Dermis blood vessel endothelial cell (primary cell): ENCODE data around the gene CAMK2N1. TPM values are rescaled to one million over a fixed set of nuclear protein-coding genes. Genes with fewer than 3 reads are reported as not detected.
"Not testable (repeated sequence)": the region's sequence is repeated elsewhere in the genome, so short reads cannot be mapped to it uniquely, and the experiment has no call there.

Experiments used
- DNase-seq: peaks from one replicate; pipeline ENCODE4 v3.0.0; 2010
- total RNA-seq: library from RNA; depleted of rRNA; stranded (reverse); fragments of >200 nt; gene quantifications from 2 replicates; pipeline ENCODE4 v1.2.3, GENCODE V29; 2014

Gene CAMK2N1
- 3.7 and 7.8 TPM in 2 replicates for total RNA-seq

- peak; percentile 61 for DNase-seq
These were observed at the start of gene CAMK2N1 for GRCh38 chr1:20485527-20486456. Gene CAMK2N1 (minus strand): TSS chr1:20486210. CDS start chr1:20485379, 831 bp downstream.

DNA sequence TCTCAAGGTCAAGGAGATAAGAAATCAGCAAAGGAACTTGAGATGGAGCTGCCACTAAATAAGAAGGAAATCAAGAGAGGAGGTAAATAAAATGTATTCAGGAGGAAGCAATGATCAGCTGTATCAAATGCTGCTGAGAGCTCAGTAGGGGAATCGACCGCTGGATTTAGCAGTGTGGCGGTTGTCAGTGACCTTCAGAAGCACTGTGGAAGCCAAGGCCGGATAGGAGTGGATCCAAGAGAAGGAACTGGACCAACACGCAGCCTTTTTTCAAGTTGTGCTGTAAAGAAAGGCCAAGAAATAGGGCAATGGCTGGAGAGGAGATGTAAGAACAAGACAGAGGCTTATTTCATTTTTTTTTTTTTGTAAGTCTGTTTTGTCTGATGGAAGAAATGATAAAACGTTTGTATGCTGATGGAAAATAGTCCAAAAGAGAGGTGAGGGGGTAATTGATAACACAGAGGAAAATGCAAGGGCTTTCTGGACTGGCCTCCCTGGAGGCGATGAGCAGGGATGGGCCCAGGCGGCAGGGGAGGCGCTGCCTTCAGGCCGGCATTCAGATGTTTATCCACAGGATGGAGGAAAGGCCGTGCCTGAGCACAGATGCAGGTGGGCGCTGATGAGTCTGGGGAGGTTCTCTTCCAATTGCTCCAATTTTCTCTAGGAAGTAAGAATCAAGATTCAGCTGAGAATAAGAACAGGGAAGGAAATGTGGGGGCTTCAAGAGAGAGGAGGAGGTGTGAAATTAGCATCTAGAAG is 48.8 kb upstream of the CAMK2N1 start:
- no peak for DNase-seq

DNA sequence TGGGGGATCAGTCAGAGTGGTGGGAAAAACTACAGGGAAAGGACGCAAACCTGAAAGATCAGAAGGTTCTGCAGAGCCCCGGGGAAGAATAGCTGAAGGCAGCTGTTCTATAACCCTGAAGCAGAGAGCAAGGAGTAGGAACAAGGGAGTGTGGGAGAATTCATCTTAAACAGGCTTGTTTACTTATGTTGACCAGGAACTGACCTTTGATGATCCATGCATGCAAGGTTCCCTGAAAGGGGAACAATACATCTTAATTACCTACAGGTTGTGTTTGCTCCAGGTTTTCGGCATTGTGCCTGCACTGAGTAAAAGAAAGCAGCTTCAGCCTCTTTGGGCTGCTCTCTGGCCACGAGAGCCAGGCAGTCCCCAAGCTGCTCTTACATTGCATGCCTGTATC is 47.6 kb upstream of the CAMK2N1 start:
- DNase-seq, result no peak

DNA sequence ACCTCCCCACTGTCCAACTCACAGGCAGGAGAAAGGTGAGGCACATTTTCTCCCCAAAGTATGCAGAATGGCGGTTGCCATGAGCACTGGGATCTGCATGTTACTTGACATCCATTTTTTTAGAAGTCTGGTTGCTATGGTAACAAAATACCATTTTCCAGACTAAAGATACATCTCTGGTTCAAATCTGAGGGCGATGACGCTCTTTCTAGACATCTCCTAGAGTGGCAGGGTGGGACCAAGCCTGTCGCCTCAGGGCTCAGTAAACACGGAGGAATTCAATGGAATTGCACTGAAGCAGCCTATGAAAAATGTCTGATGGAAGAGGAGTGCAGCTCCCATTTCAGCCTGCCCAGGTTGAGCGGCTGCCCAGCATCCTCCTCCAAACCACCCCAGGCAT is 44.9 kb upstream of the CAMK2N1 start:
- no peak for DNase-seq

DNA sequence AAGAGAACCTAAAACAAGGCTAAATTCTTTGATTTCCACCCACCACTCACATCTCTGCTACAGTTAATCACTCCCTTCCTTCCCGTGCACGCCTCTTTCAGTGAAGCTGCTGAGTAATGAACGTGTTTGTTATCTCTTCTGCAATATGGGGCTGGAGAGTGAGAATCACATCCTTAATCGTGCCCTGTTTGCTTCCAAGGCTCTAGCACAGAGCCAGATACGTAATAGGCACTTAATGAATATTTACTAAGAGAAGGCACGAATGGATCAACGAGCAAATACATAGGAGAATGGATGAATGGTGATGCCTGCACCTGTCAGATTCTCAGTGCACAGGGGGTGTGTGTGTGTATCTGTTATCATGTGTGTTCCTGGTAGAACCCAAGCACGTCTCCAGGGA is 44.3 kb upstream of the CAMK2N1 start:
- peak; percentile 47 for DNase-seq

GRCh38 chr1:20528221-20528620 is 42.2 kb upstream of the CAMK2N1 start:
- no peak for DNase-seq

- DNase-seq, result no peak
These were observed 40.3 kb upstream of the CAMK2N1 start for GRCh38 chr1:20526267-20526666.

GRCh38 chr1:20521960-20522861 is 36.2 kb upstream of the CAMK2N1 start:
- peak; percentile 87 for DNase-seq

DNA sequence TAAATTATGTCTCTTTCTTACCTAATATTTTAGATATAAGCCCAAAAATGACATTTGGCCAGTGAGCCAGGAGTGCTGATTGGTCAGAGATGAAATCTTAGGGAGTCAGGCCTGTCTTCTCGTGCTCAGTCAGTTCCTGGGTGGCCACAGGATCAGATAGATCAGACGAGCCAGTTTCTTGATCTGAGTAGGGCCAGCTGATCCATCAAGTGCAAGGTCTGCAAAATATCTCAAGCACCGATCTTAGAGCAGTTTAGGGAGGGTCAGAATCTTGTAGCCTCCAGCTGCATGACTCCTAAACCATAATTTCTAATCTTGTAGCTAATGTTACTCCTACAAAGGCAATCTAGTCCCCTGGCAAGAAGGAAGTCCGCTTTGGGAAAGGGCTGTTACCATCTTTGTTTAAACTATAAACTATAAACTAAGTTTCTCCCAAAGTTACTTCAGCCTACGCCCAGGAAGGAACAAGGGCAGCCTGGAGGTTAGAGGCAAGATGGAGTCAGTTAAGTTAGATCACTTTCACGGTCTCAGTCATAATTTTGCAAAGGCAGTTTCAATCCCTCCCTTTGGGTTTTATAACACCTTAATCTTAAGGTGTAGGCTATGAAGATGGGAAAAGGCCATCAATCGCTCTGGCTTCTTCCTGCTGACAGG is 33.7 kb upstream of the CAMK2N1 start:
- DNase-seq, result not testable (repeated sequence)

GRCh38 chr1:20511518-20512428 is 25.8 kb upstream of the CAMK2N1 start:
- no peak for DNase-seq

DNA sequence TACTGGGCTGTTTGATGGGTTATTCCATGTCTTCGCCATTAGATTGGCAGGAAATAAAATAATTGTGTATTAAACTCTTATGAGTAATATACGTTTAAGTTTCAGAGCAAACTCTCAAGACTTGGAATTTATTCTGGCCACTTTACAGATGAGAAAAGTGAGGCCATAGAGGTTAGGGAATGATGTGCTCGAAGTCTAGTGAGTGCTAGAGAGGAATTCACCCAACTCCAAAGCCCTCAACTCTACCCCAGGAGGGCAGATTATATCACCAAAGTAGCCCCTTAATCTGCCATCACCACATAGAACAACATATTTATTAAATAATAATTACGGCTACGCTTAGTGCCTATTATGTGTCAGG is 22.4 kb upstream of the CAMK2N1 start:
- no peak for DNase-seq

DNA sequence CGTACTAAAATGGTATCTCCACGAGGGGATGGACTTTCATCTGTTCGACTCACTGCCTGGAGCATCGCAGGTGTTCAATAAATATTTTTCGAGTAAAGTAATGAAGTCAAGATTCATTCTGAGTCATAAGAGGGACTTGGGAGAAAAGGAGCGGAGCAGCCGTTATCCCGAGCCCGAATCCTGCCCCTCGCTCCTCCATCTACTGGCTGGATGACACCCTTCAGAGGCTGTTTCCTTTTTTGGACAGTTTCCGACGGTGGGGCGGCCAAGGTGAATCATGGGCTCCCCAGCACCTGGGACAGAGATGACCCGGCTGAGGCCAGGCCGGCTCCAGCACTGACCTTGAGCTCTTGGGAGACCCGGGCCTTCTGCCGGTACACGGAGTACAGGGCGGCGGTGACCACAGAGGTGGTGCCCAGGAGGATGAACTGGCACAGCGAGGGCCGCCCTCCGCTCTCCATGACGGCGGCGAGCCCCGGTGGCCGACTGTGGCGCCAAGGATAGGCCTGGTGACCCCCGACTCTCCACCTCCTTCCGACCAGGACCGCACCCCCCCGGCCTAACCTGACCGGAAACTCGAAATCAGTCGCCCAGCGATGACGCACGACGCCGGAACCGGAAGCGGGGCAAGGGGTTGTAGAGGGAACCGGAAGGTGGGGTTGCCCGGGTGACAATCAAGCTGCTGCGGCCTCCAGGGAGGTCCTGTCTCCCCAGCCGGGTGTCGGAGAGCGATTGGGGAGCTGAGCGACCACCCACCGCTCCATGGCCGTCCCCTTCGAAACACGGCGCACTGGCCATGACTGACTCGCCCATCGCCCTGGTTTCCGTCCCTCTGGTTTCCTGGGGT is 21.8 kb upstream of the CAMK2N1 start, which contains the start of gene MUL1:
MUL1 (minus strand) TSS at position 588 of the 847 bp plus-strand sequence; CDS start at position 461, 127 bp downstream.
- DNase-seq, result peak; percentile 95

GRCh38 chr1:20507248-20507563 is 21.2 kb upstream of the CAMK2N1 start:
- no peak for DNase-seq

GRCh38 chr1:20505488-20505887 is 19.5 kb upstream of the CAMK2N1 start:
- no peak for DNase-seq

- DNase-seq, result no peak
These were observed 14.7 kb upstream of the CAMK2N1 start for GRCh38 chr1:20500716-20501115.

GRCh38 chr1:20499718-20500117 is 13.7 kb upstream of the CAMK2N1 start:
- DNase-seq, result no peak

GRCh38 chr1:20499105-20499504 is 13.1 kb upstream of the CAMK2N1 start:
- no peak for DNase-seq

- no peak for DNase-seq
These were observed 12.1 kb upstream of the CAMK2N1 start for GRCh38 chr1:20498116-20498515.

DNA sequence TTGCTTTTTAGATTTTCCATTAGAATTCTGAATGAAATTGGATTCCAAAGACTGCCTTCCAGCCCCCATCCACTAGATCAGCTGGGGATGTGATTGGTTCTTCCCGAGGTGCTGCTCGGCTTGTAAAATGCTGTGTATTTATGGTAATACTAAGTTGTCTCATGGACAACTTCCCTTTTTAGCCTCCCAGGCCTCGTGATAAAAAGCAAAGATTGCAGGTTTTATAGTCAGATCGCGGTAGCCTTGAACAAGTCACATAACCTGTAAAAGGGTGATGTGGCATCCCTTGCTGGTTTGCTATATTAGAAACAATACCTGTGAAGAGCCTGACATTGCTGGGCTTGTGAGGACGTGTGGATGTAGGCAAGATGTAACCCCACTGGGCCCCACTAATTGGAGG is 11.5 kb upstream of the CAMK2N1 start:
- DNase-seq, result no peak
